Kidney epithelial cell (primary cell): Measurements from ENCODE around the gene OGFOD2. TPM values are rescaled to one million over a fixed set of nuclear protein-coding genes. Genes with fewer than 3 reads are reported as not detected.
A peak's percentile ranks its signal among the peaks of the same experiment; 100 is the strongest.

ENCODE experiments used
- DNase-seq: peaks from one replicate; pipeline ENCODE4 v3.0.0-alpha.2; 2010; ENCODE audit warnings: low read depth
- H3K27me3 ChIP-seq: 2 replicates; pipeline ENCODE4 v1.6.0; 2011; ENCODE audit warnings: low read length; ENCODE audit not compliant: control insufficient read depth, insufficient read depth
- H3K36me3 ChIP-seq: 2 replicates; pipeline ENCODE4 v1.5.1; 2011; ENCODE audit warnings: low read length; ENCODE audit not compliant: control insufficient read depth, insufficient read depth
- H3K4me3 ChIP-seq: 2 replicates; pipeline ENCODE4 v1.5.1; 2011; ENCODE audit warnings: low read depth, mild to moderate bottlenecking, control low read depth, low read length
- CTCF ChIP-seq: IDR thresholded peaks from 2 replicates; pipeline ENCODE4 v1.5.1; 2011; ENCODE audit warnings: mild to moderate bottlenecking, moderate library complexity, low read length, control low read depth, inconsistent platforms; ENCODE audit not compliant: insufficient read depth, poor library complexity, severe bottlenecking
- total RNA-seq: library from RNA; depleted of rRNA; stranded (reverse); fragments of >200 nt; gene quantifications from 2 replicates; pipeline ENCODE4 v1.2.3, GENCODE V29; 2015

Gene OGFOD2
- total RNA-seq, 1 donor from 2014 or later = 13.0 TPM

GRCh38 chr12:122979908-122980182 is 4.8 kb downstream of the OGFOD2 start:
- DNase-seq = no peak
- Histone ChIP-seq H3K36me3 (no peaks in the 10 kb centered on the region), H3K27me3 (no peaks in the 10 kb centered on the region), H3K4me3 (peak overlapping the region; percentile 81)
- TF ChIP-seq CTCF = no peak

- no peak for DNase-seq
- TF ChIP-seq CTCF = no peak
- H3K27me3 ChIP-seq = no peaks in the 10 kb centered on the region
- H3K36me3 ChIP-seq = no peaks in the 10 kb centered on the region
- peak within 1 kb of the TSS; percentile 81 for H3K4me3 ChIP-seq
These were observed 5.4 kb downstream of the OGFOD2 start, which contains the start of gene ARL6IP4 for GRCh38 chr12:122980183-122981035. Gene ARL6IP4 (plus strand): TSS chr12:122980681. CDS start chr12:122981140, 459 bp downstream.

- TF ChIP-seq CTCF = no peak
- no peak for DNase-seq
- Histone ChIP-seq H3K36me3 (no peaks in the 10 kb centered on the region), H3K4me3 (peak overlapping the region; percentile 81), H3K27me3 (no peaks in the 10 kb centered on the region)
These were observed 6.0 kb downstream of the OGFOD2 start for GRCh38 chr12:122981036-122981471.

- no peak for TF ChIP-seq CTCF
These were observed 6.8 kb downstream of the OGFOD2 start for GRCh38 chr12:122981587-122982476.

GRCh38 chr12:122982477-122982815 is 7.4 kb downstream of the OGFOD2 start:
- no peaks in the 10 kb centered on the region for H3K36me3 ChIP-seq
- DNase-seq = no peak
- no peak for TF ChIP-seq CTCF
- no peaks in the 10 kb centered on the region for H3K27me3 ChIP-seq
- no peak overlapping the region for H3K4me3 ChIP-seq

More at GRCh38 chr12:122981587-122982476, 6.8 kb downstream of the OGFOD2 start:
- no peak for DNase-seq
- Histone ChIP-seq H3K36me3 (no peaks in the 10 kb centered on the region), H3K27me3 (no peaks in the 10 kb centered on the region), H3K4me3 (peak overlapping the region; percentile 81)
